Stimulated activated CD4-positive, alpha-beta T cell treated with anti-CD3 and anti-CD28 coated beads, Interleukin-12 subunit alpha, Interleukin-12 subunit beta, amount 100 ng/mL, for 48 hours (primary cell): Measurements from ENCODE around the gene FRG2.
"Not testable (repeated sequence)": the region's sequence is repeated elsewhere in the genome, so short reads cannot be mapped to it uniquely, and the experiment has no call there.

Source experiments
- DNase-seq, 3 donors: peaks; one replicate each; pipeline ENCODE4 v3.0.0-alpha.2; 2020; ENCODE audit warnings: low read depth in 2 of 3, low spot score in 1 of 3

FRG2 gene

GRCh38 chr4:190027156-190027555, at the start of gene FRG2:
Gene FRG2 (minus strand): TSS chr4:190027256. CDS start chr4:190027204, 52 bp downstream.
- not testable (repeated sequence) for DNase-seq

- not testable (repeated sequence) for DNase-seq
These were observed 41.3 kb upstream of the FRG2 start for GRCh38 chr4:190068351-190068750.

- not testable (repeated sequence) for DNase-seq
These were observed 37.7 kb upstream of the FRG2 start for GRCh38 chr4:190064805-190065204.

GRCh38 chr4:190064342-190064741, 37.3 kb upstream of the FRG2 start, which contains the start of gene DBET:
Gene DBET (plus strand): TSS chr4:190064502.
- not testable (repeated sequence) for DNase-seq

- not testable (repeated sequence) for DNase-seq
These were observed 31.9 kb upstream of the FRG2 start for GRCh38 chr4:190058997-190059396.

GRCh38 chr4:190049378-190050239, 22.6 kb upstream of the FRG2 start:
- DNase-seq = not testable (repeated sequence)

- DNase-seq = not testable (repeated sequence)
These were observed 20.6 kb upstream of the FRG2 start for GRCh38 chr4:190047627-190048026.

- not testable (repeated sequence) for DNase-seq
These were observed 13.8 kb upstream of the FRG2 start for GRCh38 chr4:190040873-190041272.

- not testable (repeated sequence) for DNase-seq
These were observed 10.8 kb upstream of the FRG2 start for GRCh38 chr4:190037704-190038388.

- DNase-seq = not testable (repeated sequence)
These were observed 4.2 kb upstream of the FRG2 start for GRCh38 chr4:190031264-190031663.

GRCh38 chr4:190022614-190023281, 4.3 kb downstream of the FRG2 start:
- DNase-seq = not testable (repeated sequence)

GRCh38 chr4:190021973-190022372, 5.1 kb downstream of the FRG2 start:
- not testable (repeated sequence) for DNase-seq

- DNase-seq = no peak
These were observed 6.0 kb downstream of the FRG2 start for GRCh38 chr4:190020790-190021717.

GRCh38 chr4:190019859-190020463, 7.1 kb downstream of the FRG2 start:
- not testable (repeated sequence) for DNase-seq

- DNase-seq = no peak
These were observed 7.8 kb downstream of the FRG2 start for GRCh38 chr4:190019023-190019858.

GRCh38 chr4:190018201-190018920, 8.7 kb downstream of the FRG2 start:
- DNase-seq = no peak

GRCh38 chr4:190017357-190018200, 9.5 kb downstream of the FRG2 start:
- no peak for DNase-seq
